Measurements from ENCODE around the gene ASCC1. TPM values are rescaled to one million over a fixed set of nuclear protein-coding genes. Genes with fewer than 3 reads are reported as not detected.

Gene ASCC1
- total RNA-seq, 3 donors from 2014 or later (not counting 1 experiment from before 2014, with no cell fraction given): 26.0 to 35.2 (median 29.3) TPM

GRCh38 chr10:72050873-72051272 is 165.2 kb downstream of the ASCC1 start:
- peaks cover 0 to 3% of the 10 kb centered on the region in 2 donors for H3K9me3 Mint-ChIP-seq
- intact Hi-C loops (cut with micrococcal nuclease): no loop called here

GRCh38 chr10:72049969-72050781 is 165.9 kb downstream of the ASCC1 start:
- ATAC-seq (no peak), DNase-seq (no peak)
- H3K4me1 ChIP-seq (ENCODE audit: control insufficient read depth, insufficient read depth, low read length): no peaks in the 10 kb centered on the region
- no peaks in the 10 kb centered on the region for H3K27me3 ChIP-seq (ENCODE audit: control insufficient read depth, insufficient read depth, low read length)
- TF ChIP-seq CTCF (IDR thresholded peaks at IDR 0.05): no peak
- H3K27me3 Mint-ChIP-seq (ENCODE audit: low read depth in 2 of 2): no peaks in the 10 kb centered on the region
- no peaks in the 10 kb centered on the region for H3K36me3 ChIP-seq (ENCODE audit: control insufficient read depth, insufficient read depth, low read length)
- no peak overlapping the region for H3K4me3 ChIP-seq (ENCODE audit: low read length)
- peaks cover 0 to 3% of the 10 kb centered on the region in 2 donors for H3K9me3 Mint-ChIP-seq
- WGBS (ENCODE audit: insufficient coverage): 87% methylated on average over 4 of the region's 5 CpGs
- peaks cover 4% of the 10 kb centered on the region for H3K9me3 ChIP-seq (ENCODE audit: control insufficient read depth, insufficient read depth, low read length)
- no peak overlapping the region for H3K27ac ChIP-seq (ENCODE audit: low read length)
- H3K27ac Mint-ChIP-seq: no peak overlapping the region
- H3K4me1 Mint-ChIP-seq: peaks cover 6 to 7% of the 10 kb centered on the region in 2 donors
- H3K36me3 Mint-ChIP-seq: no peaks in the 10 kb centered on the region
- intact Hi-C loops (cut with micrococcal nuclease): loop anchor here (5.0 kb wide), 1 partner anchor 37 kb away; the partner anchor contains the start of gene SPOCK2
- H3K4me3 Mint-ChIP-seq: no peak overlapping the region

More at GRCh38 chr10:72050873-72051272, 165.2 kb downstream of the ASCC1 start:
- H3K27ac ChIP-seq (ENCODE audit: low read length): no peak overlapping the region
- ATAC-seq: no peak
- no peak overlapping the region for H3K4me3 Mint-ChIP-seq
- no peaks in the 10 kb centered on the region for H3K4me1 ChIP-seq (ENCODE audit: control insufficient read depth, insufficient read depth, low read length)
- no peak for DNase-seq
- no peaks in the 10 kb centered on the region for H3K27me3 ChIP-seq (ENCODE audit: control insufficient read depth, insufficient read depth, low read length)
- no peak overlapping the region for H3K4me3 ChIP-seq (ENCODE audit: low read length)
- peaks cover 6 to 7% of the 10 kb centered on the region in 2 donors for H3K4me1 Mint-ChIP-seq
- no peaks in the 10 kb centered on the region for H3K27me3 Mint-ChIP-seq (ENCODE audit: low read depth in 2 of 2)
- H3K9me3 ChIP-seq (ENCODE audit: control insufficient read depth, insufficient read depth, low read length): peaks cover 4% of the 10 kb centered on the region
- no peaks in the 10 kb centered on the region for H3K36me3 ChIP-seq (ENCODE audit: control insufficient read depth, insufficient read depth, low read length)
- no peak overlapping the region for H3K27ac Mint-ChIP-seq
- no peak for TF ChIP-seq CTCF (IDR thresholded peaks at IDR 0.05)
- H3K36me3 Mint-ChIP-seq: no peaks in the 10 kb centered on the region
- 91% methylated on average over 2 of the region's 3 CpGs for WGBS (ENCODE audit: insufficient coverage)

- intact Hi-C loops (cut with micrococcal nuclease): loop anchor here (5.0 kb wide), 1 partner anchor 38 kb away; the partner anchor contains the start of gene SPOCK2
- Mint-ChIP-seq H3K27me3 (ENCODE audit: low read depth in 2 of 2) (no peaks in the 10 kb centered on the region), H3K4me3 (no peak overlapping the region), H3K9me3 (peaks cover 0 to 3% of the 10 kb centered on the region in 2 donors), H3K4me1 (peaks cover 6 to 7% of the 10 kb centered on the region in 2 donors), H3K36me3 (no peaks in the 10 kb centered on the region), H3K27ac (no peak overlapping the region)
- WGBS (ENCODE audit: insufficient coverage): 86% methylated on average over 1 of the region's 1 CpG
- Histone ChIP-seq H3K27ac (ENCODE audit: low read length) (no peak overlapping the region), H3K27me3 (ENCODE audit: control insufficient read depth, insufficient read depth, low read length) (no peaks in the 10 kb centered on the region), H3K9me3 (ENCODE audit: control insufficient read depth, insufficient read depth, low read length) (peaks cover 4% of the 10 kb centered on the region), H3K4me1 (ENCODE audit: control insufficient read depth, insufficient read depth, low read length) (no peaks in the 10 kb centered on the region), H3K4me3 (ENCODE audit: low read length) (no peak overlapping the region), H3K36me3 (ENCODE audit: control insufficient read depth, insufficient read depth, low read length) (no peaks in the 10 kb centered on the region)
- ATAC-seq (no peak), DNase-seq (no peak)
- TF ChIP-seq CTCF (IDR thresholded peaks at IDR 0.05): no peak
These were observed 166.6 kb downstream of the ASCC1 start for GRCh38 chr10:72049472-72049871.

All from natural killer cell (primary cell).